ENCODE measurements around the gene MEGF11. TPM values are rescaled to one million over a fixed set of nuclear protein-coding genes. Genes with fewer than 3 reads are reported as not detected.

Gene MEGF11
- total RNA-seq, 2 experiments from 2014 or later = 3.3 to 6.8 TPM

- Histone ChIP-seq H3K4me2 (ENCODE audit: low read length) (no peak overlapping the region), H3K27ac (ENCODE audit: low read depth, low read length, poor library complexity, severe bottlenecking) (no peak overlapping the region), H3K36me3 (ENCODE audit: insufficient read depth, low read length) (no peaks in the 10 kb centered on the region), H3K4me3 (ENCODE audit: low read depth, low read length, poor library complexity, severe bottlenecking) (no peak overlapping the region), H3K9me3 (ENCODE audit: low read length) (no peaks in the 10 kb centered on the region), H3K9me2 (ENCODE audit: insufficient read depth, low read length) (no peaks in the 10 kb centered on the region), H4K20me1 (ENCODE audit: insufficient read depth, low read length) (no peaks in the 10 kb centered on the region), H3K4me1 (ENCODE audit: insufficient read depth, low read length, poor library complexity, severe bottlenecking) (no peaks in the 10 kb centered on the region), H3K79me2 (ENCODE audit: insufficient read depth, low read depth, low read length) (no peaks in the 10 kb centered on the region), H2AFZ (ENCODE audit: low read length) (no peak overlapping the region)
- BruUV-seq (replicated peaks) = no TSS peak
- no peak for DNase-seq (ENCODE audit: low spot score)
- CTCF ChIA-PET (ENCODE audit: unreplicated experiment) = no interaction called here
- intact Hi-C loops (cut with micrococcal nuclease; ENCODE audit: unreplicated experiment) = no loop called here
- POLR2A ChIA-PET = no interaction called here
- TF ChIP-seq CTCF (conservative IDR thresholded peaks at IDR 0.05; ENCODE audit: low read length) (no peak), EZH2phosphoT487 (IDR thresholded peaks at IDR 0.05; ENCODE audit: borderline replicate concordance, low read depth, low read length) (no peak)
Measured at GRCh38 chr15:66095871-66096687, 157.5 kb downstream of the MEGF11 start.

GRCh38 chr15:66094331-66094730, 159.2 kb downstream of the MEGF11 start:
- H3K79me2 ChIP-seq (ENCODE audit: insufficient read depth, low read depth, low read length) = no peaks in the 10 kb centered on the region
- no peak overlapping the region for H3K27ac ChIP-seq (ENCODE audit: low read depth, low read length, poor library complexity, severe bottlenecking)
- H3K9me2 ChIP-seq (ENCODE audit: insufficient read depth, low read length) = no peaks in the 10 kb centered on the region
- no peak overlapping the region for H3K4me3 ChIP-seq (ENCODE audit: low read depth, low read length, poor library complexity, severe bottlenecking)
- H3K4me1 ChIP-seq (ENCODE audit: insufficient read depth, low read length, poor library complexity, severe bottlenecking) = no peaks in the 10 kb centered on the region
- intact Hi-C loops (cut with micrococcal nuclease; ENCODE audit: unreplicated experiment) = no loop called here
- ChIA-PET CTCF (ENCODE audit: unreplicated experiment) (no interaction called here), POLR2A (no interaction called here)
- no TSS peak for BruUV-seq (replicated peaks)
- TF ChIP-seq EZH2phosphoT487 (IDR thresholded peaks at IDR 0.05; ENCODE audit: borderline replicate concordance, low read depth, low read length) = no peak
- TF ChIP-seq CTCF (conservative IDR thresholded peaks at IDR 0.05; ENCODE audit: low read length) = no peak
- DNase-seq (ENCODE audit: low spot score) = no peak
- no peaks in the 10 kb centered on the region for H3K36me3 ChIP-seq (ENCODE audit: insufficient read depth, low read length)
- no peak overlapping the region for H2AFZ ChIP-seq (ENCODE audit: low read length)
- no peaks in the 10 kb centered on the region for H3K9me3 ChIP-seq (ENCODE audit: low read length)
- H4K20me1 ChIP-seq (ENCODE audit: insufficient read depth, low read length) = no peaks in the 10 kb centered on the region
- H3K4me2 ChIP-seq (ENCODE audit: low read length) = no peak overlapping the region
